GM12878 (cell line): ENCODE results near the gene BEX3. TPM values are rescaled to one million over a fixed set of nuclear protein-coding genes. Genes with fewer than 3 reads are reported as not detected.

Source experiments
- ATAC-seq: fragments of 200-7000 bp; cut with Tn5 transposase; 3 replicates; pipeline ENCODE4 v1.9.1; 2020; ENCODE audit warnings: mild to moderate bottlenecking, moderate library complexity
- BruUV-seq: library from RNA; stranded (reverse); fragments of 400-500 nt; replicated peaks from 2 replicates; lab custom pipeline; 2021; lab: Mats Ljungman, UMichigan
- CTCF ChIA-PET: fragments of 300-600 bp; sonication (Branson Sonifier 250); formaldehyde crosslinking; extraction: SDS; loops from one replicate; lab custom pipeline; 2021; ENCODE audit warnings: inconsistent platforms; lab: Yijun Ruan, JAX
- POLR2A ChIA-PET: fragments of 350-600 bp; formaldehyde crosslinking; extraction: SDS; loops from one replicate; lab custom pipeline; 2021; ENCODE audit warnings: inconsistent platforms; lab: Charles Lee
- RAD21 ChIA-PET: fragments of 300-600 bp; sonication (Branson Sonifier 250); formaldehyde crosslinking; loops from one replicate; lab custom pipeline; 2023; ENCODE audit warnings: antibody characterized with exemption; ENCODE audit not compliant: unreplicated experiment; lab: Charles Lee
- SMC1A ChIA-PET: fragments of 300-600 bp; sonication (Branson Sonifier 250); formaldehyde crosslinking; loops from one replicate; lab custom pipeline; 2023; ENCODE audit not compliant: unreplicated experiment, uncharacterized antibody; lab: Charles Lee
- DNase-seq: peaks from one replicate; pipeline ENCODE4 v3.0.0-alpha.2; 2011; ENCODE audit warnings: low read depth, low spot score
- FAIRE-seq: peaks from 3 replicates; lab custom pipeline; 2011; peaks lifted over from hg19 to GRCh38; lab: Jason Lieb, UNC
- H2AFZ ChIP-seq: 2 replicates; pipeline ENCODE4 v1.6.0; 2011; ENCODE audit warnings: low read depth, low read length, control low read depth; ENCODE audit not compliant: control insufficient read depth
- H3K27ac ChIP-seq: 2 replicates; pipeline ENCODE4 v1.5.1; 2011; ENCODE audit warnings: control low read depth; ENCODE audit not compliant: control insufficient read depth, insufficient read depth
- H3K27me3 ChIP-seq, 2 experiments: replicated peaks in 1 of 2; 2 replicates each; pipeline versions ENCODE4 v1.6.0 to v1.6.1; 2011; ENCODE audit warnings: low read length in 1 of 2; ENCODE audit not compliant: control insufficient read depth in 2 of 2, insufficient read depth in 2 of 2
- H3K36me3 ChIP-seq, 2 experiments: 2 replicates each; pipeline ENCODE4 v1.5.1; 2011; ENCODE audit warnings: low read length in 1 of 2; ENCODE audit not compliant: control insufficient read depth in 2 of 2, insufficient read depth in 2 of 2
- H3K4me1 ChIP-seq: 2 replicates; pipeline ENCODE4 v1.6.1; 2011; ENCODE audit warnings: mild to moderate bottlenecking, low read length, moderate library complexity, mixed read lengths; ENCODE audit not compliant: control insufficient read depth, insufficient read depth
- H3K4me2 ChIP-seq: 2 replicates; pipeline ENCODE4 v1.6.0; 2011; ENCODE audit warnings: control low read depth; ENCODE audit not compliant: control insufficient read depth, insufficient read depth
- H3K4me3 ChIP-seq: fragments of 200-600 bp; sonication (generic); 2 replicates; pipeline ENCODE4 v1.5.1; 2016
- H3K79me2 ChIP-seq: 2 replicates; pipeline ENCODE4 v1.6.0; 2011; ENCODE audit warnings: low read length; ENCODE audit not compliant: control insufficient read depth, insufficient read depth
- H3K9ac ChIP-seq: 2 replicates; pipeline ENCODE4 v1.8.0; 2011; ENCODE audit warnings: low read length, control low read depth, mixed read lengths; ENCODE audit not compliant: control insufficient read depth, insufficient read depth
- H3K9me3 ChIP-seq: replicated peaks from 3 replicates; pipeline ENCODE4 v1.5.1; 2011; ENCODE audit warnings: mild to moderate bottlenecking, low read length; ENCODE audit not compliant: control insufficient read depth, insufficient read depth
- H4K20me1 ChIP-seq: 2 replicates; pipeline ENCODE4 v1.6.0; 2011; ENCODE audit not compliant: control insufficient read depth, insufficient read depth
- CREB1 ChIP-seq: IDR thresholded peaks from 2 replicates; pipeline ENCODE4 v1.6.1; 2012; ENCODE audit warnings: low read depth, mild to moderate bottlenecking, inconsistent platforms
- NBN ChIP-seq: fragments of 450-650 bp; IDR thresholded peaks from 2 replicates; pipeline ENCODE4 v1.6.1; 2016
- ZNF687 ChIP-seq: fragments of 450-650 bp; IDR thresholded peaks from 2 replicates; pipeline ENCODE4 v1.6.1; 2017; ENCODE audit warnings: mild to moderate bottlenecking, moderate library complexity
- WGBS: methylation state at CpG from one replicate; pipeline ENCODE4 v1.1.6; 2016; ENCODE audit warnings: low lambda C conversion rate; ENCODE audit not compliant: insufficient replicate concordance, insufficient coverage; ENCODE audit errors: missing lambda C conversion rate; 5-methylcytosine and 5-hydroxymethylcytosine counted together
- in situ Hi-C: fragments of 300-500 bp; cut with MboI; formaldehyde crosslinking; loops from 9 replicates; pipeline ENCODE4 v1.14.3; 2018; ENCODE audit warnings: mixed read lengths
- intact Hi-C: fragments of 100-400 bp; cut with micrococcal nuclease; formaldehyde crosslinking; loops from one replicate; pipeline ENCODE4 v1.14.2; 2022; ENCODE audit not compliant: unreplicated experiment
- polyA plus RNA-seq, 11 experiments: library from polyadenylated mRNA; depleted of rRNA in 4 of 11; unstranded in 6 of 11; stranded (reverse) in 5 of 11; fragments of >200 nt; fragmentation: Nextera tagmentation in 4 of 11; fragmentation: Illumina TruSeq in 1 of 11; extraction: Ambion mirVana in 4 of 11; extraction: Trizol in 1 of 11; gene quantifications; 1 replicate in 1 of 11; 2 replicates in 10 of 11; pipeline versions ENCODE4 v1.2.1 to v1.2.3, GENCODE V29; 2011 to 2016; ENCODE audit warnings: inconsistent platforms in 2 of 11, missing spikeins in 2 of 11, low read depth in 1 of 11
- total RNA-seq, 4 experiments: library from RNA; depleted of rRNA in 3 of 4; stranded (reverse); fragments of >200 nt in 3 of 4; fragmentation: Illumina TruSeq in 1 of 4; extraction: Trizol in 1 of 4; gene quantifications; 2 replicates each; pipeline versions ENCODE4 v1.2.1 to v1.2.3, GENCODE V29; 2013 to 2021
- TF ChIP-seq, protein P1 (sequence below): fragments of 450-650 bp; formaldehyde crosslinking; IDR thresholded peaks from 2 replicates; pipeline ENCODE4 v1.4.0; 2020; ENCODE audit warnings: mild to moderate bottlenecking, moderate library complexity

The BEX3 gene
- total and polyA plus RNA-seq, 10 of the 15 experiments (the other 5 are each of a cell fraction or from before 2014, with no cell fraction given) = 1.3 to 1.5 TPM; not detected in 8

DNA sequence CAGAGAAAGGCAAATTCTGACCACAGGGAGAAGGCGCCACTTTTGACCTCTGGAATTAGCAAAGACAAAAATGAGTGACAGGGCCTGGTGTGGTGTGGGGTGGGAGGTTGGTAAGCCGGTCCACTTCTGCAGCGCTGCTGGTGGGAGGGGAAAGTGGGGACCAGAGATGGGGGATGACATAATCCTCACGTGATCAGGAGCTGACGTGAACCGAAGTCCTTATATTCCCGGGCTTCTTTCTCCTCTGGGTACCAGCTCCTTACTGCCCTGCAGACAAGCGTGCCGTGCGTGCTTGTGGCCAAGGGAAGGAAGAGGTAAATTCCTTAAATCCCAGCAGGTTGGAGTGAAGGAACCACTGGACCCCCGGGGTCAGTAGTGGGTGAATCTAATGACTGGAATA, 46.3 kb upstream of the BEX3 start, which contains the start of gene TCEAL7 (continued):
- TF ChIP-seq, protein P1, sequence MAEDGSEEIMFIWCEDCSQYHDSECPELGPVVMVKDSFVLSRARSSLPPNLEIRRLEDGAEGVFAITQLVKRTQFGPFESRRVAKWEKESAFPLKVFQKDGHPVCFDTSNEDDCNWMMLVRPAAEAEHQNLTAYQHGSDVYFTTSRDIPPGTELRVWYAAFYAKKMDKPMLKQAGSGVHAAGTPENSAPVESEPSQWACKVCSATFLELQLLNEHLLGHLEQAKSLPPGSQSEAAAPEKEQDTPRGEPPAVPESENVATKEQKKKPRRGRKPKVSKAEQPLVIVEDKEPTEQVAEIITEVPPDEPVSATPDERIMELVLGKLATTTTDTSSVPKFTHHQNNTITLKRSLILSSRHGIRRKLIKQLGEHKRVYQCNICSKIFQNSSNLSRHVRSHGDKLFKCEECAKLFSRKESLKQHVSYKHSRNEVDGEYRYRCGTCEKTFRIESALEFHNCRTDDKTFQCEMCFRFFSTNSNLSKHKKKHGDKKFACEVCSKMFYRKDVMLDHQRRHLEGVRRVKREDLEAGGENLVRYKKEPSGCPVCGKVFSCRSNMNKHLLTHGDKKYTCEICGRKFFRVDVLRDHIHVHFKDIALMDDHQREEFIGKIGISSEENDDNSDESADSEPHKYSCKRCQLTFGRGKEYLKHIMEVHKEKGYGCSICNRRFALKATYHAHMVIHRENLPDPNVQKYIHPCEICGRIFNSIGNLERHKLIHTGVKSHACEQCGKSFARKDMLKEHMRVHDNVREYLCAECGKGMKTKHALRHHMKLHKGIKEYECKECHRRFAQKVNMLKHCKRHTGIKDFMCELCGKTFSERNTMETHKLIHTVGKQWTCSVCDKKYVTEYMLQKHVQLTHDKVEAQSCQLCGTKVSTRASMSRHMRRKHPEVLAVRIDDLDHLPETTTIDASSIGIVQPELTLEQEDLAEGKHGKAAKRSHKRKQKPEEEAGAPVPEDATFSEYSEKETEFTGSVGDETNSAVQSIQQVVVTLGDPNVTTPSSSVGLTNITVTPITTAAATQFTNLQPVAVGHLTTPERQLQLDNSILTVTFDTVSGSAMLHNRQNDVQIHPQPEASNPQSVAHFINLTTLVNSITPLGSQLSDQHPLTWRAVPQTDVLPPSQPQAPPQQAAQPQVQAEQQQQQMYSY (CRISPR knock-in tag) = no peak
- TF ChIP-seq NBN = no peak

DNA sequence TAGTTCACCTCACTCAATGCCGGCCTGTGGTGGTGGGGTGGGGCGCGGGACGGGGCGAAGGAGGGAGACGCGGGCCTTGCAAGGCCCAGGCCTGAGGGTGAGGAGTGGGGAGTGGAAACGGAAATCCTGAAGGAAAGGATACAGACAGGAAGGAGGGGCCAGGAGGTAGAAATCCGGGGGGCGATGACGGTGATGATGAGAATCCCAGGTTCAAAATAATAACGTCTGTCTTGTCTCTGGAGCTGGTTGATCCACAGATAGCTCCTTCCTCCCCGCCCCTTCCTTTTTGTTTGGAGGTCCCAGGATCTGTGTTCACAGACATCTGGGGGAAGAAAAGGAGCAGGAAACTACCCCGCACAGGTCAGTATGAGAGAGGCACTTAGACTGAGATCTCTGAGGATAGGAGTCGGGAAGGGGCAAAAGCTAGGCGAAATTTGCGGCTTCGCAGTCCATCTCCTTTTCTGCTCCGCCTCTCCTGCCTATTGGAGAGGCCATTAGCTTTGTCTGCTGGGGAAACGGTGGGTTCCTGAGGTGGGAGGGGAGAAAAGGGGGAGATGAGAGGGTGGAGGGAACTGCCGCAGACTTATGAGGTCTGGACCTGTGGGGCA, 45.6 kb upstream of the BEX3 start:
- ChIA-PET CTCF (no interaction called here), SMC1A (interaction anchor here (0.8 kb wide), 1 partner anchor 153 kb away, joined by 4 read pairs; no protein-coding TSS in a partner anchor), RAD21 (no interaction called here), POLR2A (no interaction called here)
- no peaks in the 10 kb centered on the region for H3K79me2 ChIP-seq
- ATAC-seq (no peak), FAIRE-seq (no peak), DNase-seq (no peak)
- H3K9me3 ChIP-seq = no peaks in the 10 kb centered on the region
- H3K4me3 ChIP-seq = no peak overlapping the region
- no peak overlapping the region for H3K27ac ChIP-seq
- no peaks in the 10 kb centered on the region for H3K27me3 ChIP-seq
- intact Hi-C loops (no loop called here), in situ Hi-C loops (no loop called here)
- WGBS = 60% methylated on average over 21 of the region's 21 CpGs
- H3K4me2 ChIP-seq = no peak overlapping the region
- no peak overlapping the region for H2AFZ ChIP-seq
- H3K4me1 ChIP-seq = no peaks in the 10 kb centered on the region
- BruUV-seq = no TSS peak
- no peaks in the 10 kb centered on the region for H3K36me3 ChIP-seq
- H4K20me1 ChIP-seq = no peaks in the 10 kb centered on the region
- H3K9ac ChIP-seq = no peak overlapping the region
- TF ChIP-seq ZNF687 = no peak
- no peak for TF ChIP-seq CREB1
